ENCODE results near the gene MGAT3. TPM values are rescaled to one million over a fixed set of nuclear protein-coding genes. Genes with fewer than 3 reads are reported as not detected.

MGAT3 gene
- total RNA-seq, 1 experiment from 2014 or later = 5.0 TPM

DNA sequence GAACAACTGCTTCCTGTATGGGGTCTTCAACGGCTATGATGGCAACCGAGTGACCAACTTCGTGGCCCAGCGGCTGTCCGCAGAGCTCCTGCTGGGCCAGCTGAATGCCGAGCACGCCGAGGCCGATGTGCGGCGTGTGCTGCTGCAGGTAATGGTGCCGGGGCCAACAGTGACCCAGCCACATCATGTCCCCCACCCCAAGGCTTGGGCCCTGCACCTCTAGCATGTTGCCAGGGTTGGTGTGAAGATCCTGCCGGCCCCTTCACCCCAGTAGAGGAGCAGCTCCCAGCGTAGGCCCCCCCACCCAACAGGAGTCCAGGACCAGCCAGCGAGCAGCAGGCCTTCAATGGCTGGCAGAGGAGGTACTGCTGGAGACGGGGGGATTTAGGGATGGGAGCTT lies 41.3 kb upstream of the MGAT3 start:
- peaks cover 0 to 3% of the 10 kb centered on the region in 2 experiments; a peak in 1 of 4 replicates for H3K4me1 Mint-ChIP-seq

More for the DNA sequence above, 41.3 kb upstream of the MGAT3 start:
- no peak overlapping the region for H2BK120ac ChIP-seq (ENCODE audit: low read depth, low read length, poor library complexity, severe bottlenecking)
- H3K4ac ChIP-seq (ENCODE audit: low read depth, low read length) = no peak overlapping the region
- H3K27ac ChIP-seq (ENCODE audit: insufficient read length, low read depth, low read length) = no peak overlapping the region
- no peak overlapping the region for H2AK5ac ChIP-seq (ENCODE audit: insufficient read length, low read length)
- H3K9me3 ChIP-seq (ENCODE audit: control insufficient read depth, low read depth, low read length) = no peaks in the 10 kb centered on the region
- no peak overlapping the region for H3K18ac ChIP-seq (ENCODE audit: insufficient read length, low read depth, low read length)
- no peaks in the 10 kb centered on the region for H3K79me2 ChIP-seq (ENCODE audit: insufficient read depth, low read length)
- no peak overlapping the region for H4K91ac ChIP-seq (ENCODE audit: insufficient read length, low read depth, low read length)
- H4K8ac ChIP-seq (replicated peaks; ENCODE audit: insufficient read length, low read depth, low read length) = no peak overlapping the region
- no peaks in the 10 kb centered on the region for H3K23me2 ChIP-seq (ENCODE audit: insufficient read length, low read depth, low read length, poor library complexity, severe bottlenecking)
- H3K9me3 Mint-ChIP-seq = no peaks in the 10 kb centered on the region
- no peaks in the 10 kb centered on the region for H3K79me1 ChIP-seq (ENCODE audit: insufficient read depth, low read depth, low read length, poor library complexity, severe bottlenecking)
- TF ChIP-seq, protein P1, sequence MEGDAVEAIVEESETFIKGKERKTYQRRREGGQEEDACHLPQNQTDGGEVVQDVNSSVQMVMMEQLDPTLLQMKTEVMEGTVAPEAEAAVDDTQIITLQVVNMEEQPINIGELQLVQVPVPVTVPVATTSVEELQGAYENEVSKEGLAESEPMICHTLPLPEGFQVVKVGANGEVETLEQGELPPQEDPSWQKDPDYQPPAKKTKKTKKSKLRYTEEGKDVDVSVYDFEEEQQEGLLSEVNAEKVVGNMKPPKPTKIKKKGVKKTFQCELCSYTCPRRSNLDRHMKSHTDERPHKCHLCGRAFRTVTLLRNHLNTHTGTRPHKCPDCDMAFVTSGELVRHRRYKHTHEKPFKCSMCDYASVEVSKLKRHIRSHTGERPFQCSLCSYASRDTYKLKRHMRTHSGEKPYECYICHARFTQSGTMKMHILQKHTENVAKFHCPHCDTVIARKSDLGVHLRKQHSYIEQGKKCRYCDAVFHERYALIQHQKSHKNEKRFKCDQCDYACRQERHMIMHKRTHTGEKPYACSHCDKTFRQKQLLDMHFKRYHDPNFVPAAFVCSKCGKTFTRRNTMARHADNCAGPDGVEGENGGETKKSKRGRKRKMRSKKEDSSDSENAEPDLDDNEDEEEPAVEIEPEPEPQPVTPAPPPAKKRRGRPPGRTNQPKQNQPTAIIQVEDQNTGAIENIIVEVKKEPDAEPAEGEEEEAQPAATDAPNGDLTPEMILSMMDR (conservative IDR thresholded peaks at IDR 0.05) = no peak
- no peak overlapping the region for H2BK20ac ChIP-seq (ENCODE audit: low read depth, low read length, poor library complexity, severe bottlenecking)
- H3K27ac Mint-ChIP-seq = peak overlapping the region in 1 of 3 experiments; percentile 40; a peak in 1 of 7 replicates
- no peak overlapping the region for H3T11ph ChIP-seq (ENCODE audit: low read length)
- no peak overlapping the region for H3K56ac ChIP-seq (ENCODE audit: insufficient read length, low read depth, low read length)
- no peaks in the 10 kb centered on the region for H3K27me3 ChIP-seq (ENCODE audit: insufficient read depth, low read length)
- no peak overlapping the region for H2BK5ac ChIP-seq (ENCODE audit: insufficient read length, low read length)
- H4K5ac ChIP-seq (ENCODE audit: insufficient read length, low read depth, low read length) = no peak overlapping the region
- H3K36me3 Mint-ChIP-seq (ENCODE audit: insufficient read depth in 1 of 3, low read depth in 3 of 3) = peaks cover 13 to 46% (median 29%) of the 10 kb centered on the region in 3 experiments; a peak in 6 of 7 replicates
- H3K4me1 ChIP-seq (ENCODE audit: insufficient read depth, low read length) = no peaks in the 10 kb centered on the region
- H3K14ac ChIP-seq (ENCODE audit: insufficient read depth, low read length) = no peak overlapping the region
- H4K20me1 ChIP-seq (ENCODE audit: control insufficient read depth, insufficient read depth, insufficient read length) = peaks cover 2% of the 10 kb centered on the region
- H3K4me2 ChIP-seq (ENCODE audit: insufficient read depth, insufficient read length, low read length) = no peak overlapping the region
- no peak overlapping the region for H3K9ac ChIP-seq (ENCODE audit: extremely low read depth, insufficient read length, low read length)
- no peak overlapping the region for H3K4me3 Mint-ChIP-seq
- H3K23ac ChIP-seq (ENCODE audit: insufficient read length, low read depth, low read length) = no peak overlapping the region
- no CpG with 5 or more reads among the region's 16 CpGs for WGBS (ENCODE audit: extremely low coverage, insufficient read length, low lambda C conversion rate)
- DNase-seq = no peak
- no peak overlapping the region for H2BK12ac ChIP-seq (ENCODE audit: insufficient read length, low read depth, low read length)
- H2AFZ ChIP-seq (ENCODE audit: low read length) = no peak overlapping the region
- no peaks in the 10 kb centered on the region; the same call in 1 of the 2 replicates for H3K27me3 Mint-ChIP-seq (ENCODE audit: low read depth)
- H2BK15ac ChIP-seq (ENCODE audit: low read depth, low read length) = no peak overlapping the region

Measured in H9 (cell line).